IPS-NIHi7 (cell line): ENCODE results near the gene ACTN3.
"Not testable (repeated sequence)": the region's sequence is repeated elsewhere in the genome, so short reads cannot be mapped to it uniquely, and the experiment has no call there.

Experiments used
- DNase-seq: peaks from one replicate; pipeline ENCODE4 v3.0.0; 2012; ENCODE audit warnings: mixed read lengths; ENCODE audit errors: extremely low spot score

Gene ACTN3

GRCh38 chr11:66598993-66599392 is 52.3 kb downstream of the ACTN3 start:
- no peak for DNase-seq

- DNase-seq = no peak
Measured at GRCh38 chr11:66600219-66600618, 53.5 kb downstream of the ACTN3 start.

- no peak for DNase-seq
Measured at GRCh38 chr11:66600631-66601233, 54.0 kb downstream of the ACTN3 start.

GRCh38 chr11:66603072-66603471 is 56.4 kb downstream of the ACTN3 start:
- DNase-seq = no peak

GRCh38 chr11:66604155-66604554 is 57.5 kb downstream of the ACTN3 start:
- no peak for DNase-seq

GRCh38 chr11:66606608-66607007 is 59.9 kb downstream of the ACTN3 start:
- DNase-seq = not testable (repeated sequence)

- no peak for DNase-seq
Measured at GRCh38 chr11:66607126-66607834, 60.6 kb downstream of the ACTN3 start.

GRCh38 chr11:66609721-66610617 is 63.3 kb downstream of the ACTN3 start:
- no peak for DNase-seq

GRCh38 chr11:66612458-66612857 is 65.8 kb downstream of the ACTN3 start:
- DNase-seq = no peak
